GM08714 (cell line): ENCODE measurements around the gene AKT3.
"Not testable (repeated sequence)": the region's sequence is repeated elsewhere in the genome, so short reads cannot be mapped to it uniquely, and the experiment has no call there.

Experiments
- H3K4me3 ChIP-seq: fragments of 200-500 bp; sonication (Bioruptor generic); 2 replicates; pipeline ENCODE4 v1.5.1; 2014; ENCODE audit warnings: mild to moderate bottlenecking, low read length, inconsistent platforms
- ZNF274 ChIP-seq: IDR thresholded peaks from 2 replicates; pipeline ENCODE4 v1.6.1; 2012; ENCODE audit warnings: mild to moderate bottlenecking, low read depth, low read length

The AKT3 gene

DNA sequence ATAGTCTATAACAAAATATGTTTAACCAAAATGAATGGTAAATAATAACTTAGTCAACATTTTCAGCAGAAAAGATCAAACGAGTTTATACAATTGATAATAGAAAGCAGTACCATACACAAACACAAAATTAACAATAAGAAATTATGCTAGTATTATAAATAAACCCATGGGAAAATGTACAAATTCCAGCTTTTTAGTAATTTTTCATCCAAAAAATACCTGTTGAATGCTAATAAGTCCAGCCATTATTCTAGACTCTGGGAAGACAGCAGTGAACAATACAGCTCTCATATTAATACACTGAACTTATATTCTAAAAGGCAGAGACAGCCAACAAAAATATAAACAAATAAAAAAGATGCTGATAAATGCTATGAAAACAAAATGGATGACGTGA, 66.3 kb downstream of the AKT3 start:
- H3K4me3 ChIP-seq = no peak overlapping the region
- TF ChIP-seq ZNF274 = no peak

DNA sequence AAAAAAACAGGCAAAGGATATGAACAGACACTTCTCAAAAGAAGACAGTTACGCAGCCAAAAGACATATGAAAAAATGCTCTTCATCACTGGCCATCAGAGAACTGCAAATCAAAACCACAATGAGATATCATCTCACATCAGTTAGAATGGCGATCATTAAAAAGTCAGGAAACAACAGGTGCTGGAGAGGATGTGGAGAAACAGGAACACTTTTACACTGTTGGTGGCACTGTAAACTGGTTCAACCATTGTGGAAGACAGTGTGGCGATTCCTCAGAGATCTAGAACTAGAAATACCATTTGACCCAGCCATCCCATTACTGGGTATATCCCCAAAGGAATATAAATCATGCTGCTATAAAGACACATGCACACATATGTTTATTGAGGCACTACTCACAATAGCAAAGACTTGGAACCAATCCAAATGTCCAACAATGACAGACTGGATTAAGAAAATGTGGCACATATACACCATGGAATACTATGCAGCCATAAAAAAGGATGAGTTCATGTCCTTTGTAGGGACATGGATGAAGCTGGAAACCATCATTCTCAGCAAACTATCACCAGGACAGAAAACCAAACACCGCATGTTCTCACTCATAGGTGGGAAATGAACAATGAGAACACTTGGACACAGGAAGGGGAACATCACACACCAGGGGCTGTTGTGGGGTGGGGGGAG, 77.5 kb downstream of the AKT3 start:
- not testable (repeated sequence) for H3K4me3 ChIP-seq

DNA sequence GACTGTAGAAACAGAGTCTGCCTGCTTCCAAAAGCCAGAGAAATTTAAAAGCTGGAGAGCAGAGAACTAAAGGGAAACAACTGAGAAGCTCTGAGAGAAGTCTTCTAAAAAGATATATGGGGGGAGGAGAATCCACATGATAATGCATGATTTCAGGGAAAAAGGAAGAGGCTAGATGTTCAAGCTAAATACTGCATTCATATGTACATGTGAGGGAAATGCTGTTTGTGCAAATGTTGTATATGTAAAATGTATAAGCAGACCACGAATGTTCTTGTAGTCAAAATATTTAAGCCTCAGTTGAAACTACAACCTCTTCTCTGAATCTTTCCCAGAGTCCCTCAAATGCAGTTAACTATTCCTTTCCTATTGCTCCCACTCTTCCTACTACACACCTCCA, 79.2 kb downstream of the AKT3 start:
- no peak overlapping the region; the same call in 1 of the 2 replicates for H3K4me3 ChIP-seq
- TF ChIP-seq ZNF274 = no peak

DNA sequence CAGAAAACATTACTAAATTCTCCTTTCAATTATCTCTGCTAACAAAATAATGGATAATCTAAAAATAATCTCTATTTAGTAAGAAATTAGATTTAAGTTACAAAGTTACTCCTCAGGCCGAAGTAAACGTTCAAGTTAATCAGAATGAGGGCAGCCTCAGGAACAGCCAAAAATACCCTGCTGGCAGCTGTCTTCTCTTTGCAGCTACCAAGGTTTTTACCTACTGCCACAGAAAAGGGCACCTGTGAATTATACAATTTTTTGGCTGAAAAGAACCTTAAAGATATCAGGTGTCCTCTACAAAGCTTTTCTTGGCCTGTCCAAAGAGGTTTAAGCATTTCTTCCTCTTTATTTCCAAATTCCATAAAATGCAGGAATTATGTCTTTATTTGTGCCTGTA, 84.4 kb downstream of the AKT3 start:
- TF ChIP-seq ZNF274 = no peak
- no peak overlapping the region for H3K4me3 ChIP-seq

DNA sequence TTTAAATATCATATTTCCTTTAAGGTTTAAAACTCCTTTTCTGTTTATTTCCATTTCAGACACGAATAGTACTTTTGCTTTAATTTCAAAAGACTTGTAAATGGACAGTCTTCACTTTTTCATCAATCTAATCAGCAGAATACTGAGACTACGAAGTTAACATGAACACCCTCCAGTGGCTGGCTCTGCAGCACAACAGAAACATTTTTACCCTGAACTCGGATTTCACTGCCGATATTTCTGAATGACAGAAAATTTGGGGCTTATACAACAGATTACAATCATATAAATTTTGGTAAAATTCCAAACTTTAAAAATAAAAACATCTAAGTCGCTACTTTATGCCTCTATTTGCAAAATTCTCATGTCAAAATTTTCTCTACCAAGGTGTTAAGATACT, 86.2 kb downstream of the AKT3 start:
- no peak for TF ChIP-seq ZNF274

DNA sequence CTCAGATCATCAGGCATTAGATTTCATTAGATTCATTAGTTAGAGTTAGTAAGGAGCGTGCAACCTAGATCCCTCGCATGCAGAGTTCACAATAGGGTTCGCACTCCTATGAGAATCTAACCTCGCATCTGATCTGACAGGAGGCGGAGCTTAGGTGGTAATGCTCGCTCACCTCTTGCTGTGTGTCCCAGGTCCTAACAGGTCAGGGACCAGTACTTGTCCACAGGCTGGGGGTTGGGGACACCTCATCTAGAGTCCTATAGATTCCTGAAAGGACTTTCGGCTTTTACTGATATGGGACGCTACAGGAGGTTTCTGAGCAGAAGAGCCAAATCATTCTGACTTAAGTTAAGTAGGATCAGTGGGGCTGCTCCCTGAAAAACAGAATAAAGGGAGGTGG, 91.4 kb downstream of the AKT3 start:
- no peak overlapping the region for H3K4me3 ChIP-seq
- no peak for TF ChIP-seq ZNF274

More for the DNA sequence above, 86.2 kb downstream of the AKT3 start:
- H3K4me3 ChIP-seq = no peak overlapping the region

DNA sequence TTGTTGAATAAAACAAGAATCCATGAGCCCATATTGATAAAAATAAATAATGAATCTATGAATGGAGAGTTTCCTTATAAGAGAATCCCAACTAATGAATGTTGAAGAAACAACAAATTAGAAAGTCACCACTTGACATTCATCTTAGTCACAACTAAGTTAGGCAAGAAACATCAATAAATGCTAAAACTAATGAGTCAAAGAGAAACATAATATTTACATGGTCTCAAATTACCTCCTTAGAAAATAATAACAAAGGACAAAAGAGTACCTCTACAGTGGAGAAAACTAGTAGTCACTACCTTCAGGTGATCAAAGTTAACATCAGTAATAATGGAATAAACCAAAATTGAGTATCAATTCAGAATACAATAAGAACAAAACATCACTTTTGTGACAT, 93.5 kb downstream of the AKT3 start:
- TF ChIP-seq ZNF274 = no peak
- H3K4me3 ChIP-seq = no peak overlapping the region

DNA sequence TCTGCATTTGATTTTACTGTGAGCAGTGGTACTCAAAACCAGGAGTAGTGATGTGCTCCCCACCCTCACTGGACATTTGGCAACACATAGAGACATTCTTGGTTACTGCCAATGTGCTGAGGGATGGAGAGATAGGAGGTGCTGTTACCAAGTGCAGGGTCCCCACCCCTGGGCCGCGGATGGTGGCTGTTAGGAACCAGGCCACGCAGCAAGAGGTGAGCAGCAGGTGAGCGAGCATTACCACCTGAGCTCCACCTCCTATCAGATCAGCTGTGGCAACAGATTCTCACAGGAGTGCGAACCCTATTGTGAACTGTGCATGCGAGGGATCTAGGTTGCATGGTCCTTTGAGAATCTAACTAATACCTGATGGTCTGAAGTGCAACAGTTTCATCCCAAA, 95.7 kb downstream of the AKT3 start:
- H3K4me3 ChIP-seq = no peak overlapping the region
- no peak for TF ChIP-seq ZNF274

DNA sequence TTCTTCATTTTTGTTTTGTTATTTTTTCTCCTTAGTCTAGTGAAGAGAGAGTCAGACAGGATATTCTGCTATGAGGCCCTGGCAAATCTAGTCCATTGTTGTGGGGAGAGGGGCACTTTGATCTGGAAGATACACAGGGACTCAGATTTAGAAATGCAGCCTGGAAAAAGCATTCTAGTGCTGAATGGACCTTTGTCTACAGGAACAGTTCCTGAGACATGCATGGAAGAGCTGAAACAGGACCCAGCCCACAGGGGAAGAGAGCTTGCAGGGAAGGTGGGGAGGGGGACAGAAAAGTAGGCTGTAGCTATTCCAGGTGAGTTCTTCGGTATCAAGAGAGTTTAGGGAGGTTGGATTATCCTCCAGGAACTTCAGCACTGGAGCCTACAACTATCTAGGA, 98.5 kb downstream of the AKT3 start:
- no peak for TF ChIP-seq ZNF274
- H3K4me3 ChIP-seq = no peak overlapping the region

DNA sequence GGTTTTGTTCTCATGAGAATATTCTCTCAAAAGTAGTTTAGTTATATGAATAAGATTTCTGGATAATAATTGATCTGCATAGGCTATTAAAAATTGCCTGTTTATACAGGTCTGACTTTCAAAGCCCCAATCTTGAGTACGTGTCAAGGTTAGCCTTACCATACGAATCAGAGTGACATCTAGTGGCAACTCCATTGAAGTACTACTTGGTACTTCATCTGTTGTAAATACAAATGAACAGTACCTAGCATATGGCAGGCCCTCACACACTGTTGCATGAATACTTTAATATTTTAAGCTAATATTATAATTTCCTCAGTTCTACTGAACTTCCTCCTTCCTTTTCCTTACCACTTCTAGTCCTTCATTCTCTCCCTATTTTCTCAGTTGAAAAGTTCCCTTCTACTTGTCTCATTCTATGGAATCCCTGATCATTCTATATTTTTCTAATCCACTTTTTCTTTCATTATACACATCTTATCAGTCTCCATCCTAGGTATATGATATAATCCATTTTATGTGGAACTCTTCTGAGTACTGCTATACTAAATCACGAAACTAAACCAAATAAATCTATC, 101.2 kb downstream of the AKT3 start:
- no peak for TF ChIP-seq ZNF274
- H3K4me3 ChIP-seq = no peak overlapping the region

DNA sequence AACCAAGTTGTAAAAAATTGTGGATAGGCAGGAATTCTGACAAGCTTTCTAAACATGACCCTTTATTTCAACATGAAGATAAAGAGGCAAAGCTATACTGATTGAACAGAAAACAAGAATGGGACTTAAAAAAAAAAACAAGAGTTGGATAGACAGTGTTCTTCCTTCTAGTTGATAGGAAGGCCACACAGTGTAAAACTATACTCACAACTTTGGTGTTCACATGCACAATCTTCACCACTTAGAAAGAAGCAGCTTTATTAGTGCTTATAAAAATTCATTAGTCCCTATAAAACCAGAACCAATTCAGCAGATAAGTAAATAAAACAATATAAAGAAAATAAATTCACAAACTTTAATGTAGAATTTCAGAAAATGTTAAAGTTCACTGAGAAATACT, 101.8 kb downstream of the AKT3 start:
- H3K4me3 ChIP-seq = no peak overlapping the region
- no peak for TF ChIP-seq ZNF274

DNA sequence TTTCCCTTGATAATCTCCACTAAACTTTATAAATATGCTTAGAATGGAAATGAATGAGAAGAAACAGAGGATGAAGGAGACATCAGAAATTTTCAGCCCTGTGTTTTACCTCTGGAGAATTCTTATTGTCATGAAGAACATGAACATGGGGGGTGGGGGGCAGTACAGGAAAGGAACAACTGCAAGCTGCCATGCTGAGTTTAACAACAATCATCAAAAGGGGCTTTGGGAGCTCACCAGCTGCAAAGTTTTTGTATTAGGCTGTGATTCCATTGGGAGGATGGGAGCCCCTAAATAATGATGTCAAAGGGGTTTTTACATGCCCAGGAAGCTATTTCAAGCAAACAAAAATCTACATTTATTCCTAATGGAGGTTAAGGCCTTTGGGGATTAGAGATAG, 103.3 kb downstream of the AKT3 start:
- no peak overlapping the region for H3K4me3 ChIP-seq
- no peak for TF ChIP-seq ZNF274

DNA sequence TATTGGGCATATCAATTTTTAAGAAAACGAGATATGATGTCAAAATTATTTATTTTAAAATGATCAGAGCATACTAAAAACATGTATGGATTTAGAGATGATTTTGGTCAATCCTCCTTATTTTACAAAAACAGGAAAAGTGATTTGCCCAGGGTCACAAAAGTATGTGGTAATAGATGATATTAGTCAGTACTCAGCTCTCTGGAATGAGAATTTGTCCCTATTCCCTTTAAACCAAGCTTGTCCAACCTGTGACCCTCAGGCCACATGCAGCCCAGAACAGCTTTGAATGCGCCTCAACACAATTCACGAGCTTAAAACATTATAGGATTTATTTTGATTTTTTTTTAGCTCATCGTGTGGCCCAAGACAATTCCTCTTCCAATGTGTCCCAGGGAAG, 104.7 kb downstream of the AKT3 start:
- H3K4me3 ChIP-seq = no peak overlapping the region
- TF ChIP-seq ZNF274 = no peak

DNA sequence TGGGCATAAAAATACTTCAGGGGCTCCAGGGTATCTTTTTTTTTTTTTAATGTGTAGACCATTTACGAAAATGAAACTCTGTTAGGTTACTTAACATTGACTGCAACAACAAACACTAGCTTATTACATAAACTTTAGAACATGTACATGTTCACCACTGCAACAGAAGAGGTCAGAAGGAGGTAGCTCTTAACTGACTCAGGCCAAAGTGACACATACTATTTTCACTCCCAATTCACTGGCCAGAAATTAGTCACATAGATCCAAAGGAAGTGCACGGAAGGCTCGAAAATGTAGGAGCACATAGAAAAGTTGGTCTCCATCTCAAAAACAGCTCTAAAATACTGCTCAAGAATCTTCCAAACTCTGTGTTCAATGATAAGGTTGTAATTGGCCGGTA, 107.2 kb downstream of the AKT3 start:
- no peak overlapping the region for H3K4me3 ChIP-seq
- no peak for TF ChIP-seq ZNF274

DNA sequence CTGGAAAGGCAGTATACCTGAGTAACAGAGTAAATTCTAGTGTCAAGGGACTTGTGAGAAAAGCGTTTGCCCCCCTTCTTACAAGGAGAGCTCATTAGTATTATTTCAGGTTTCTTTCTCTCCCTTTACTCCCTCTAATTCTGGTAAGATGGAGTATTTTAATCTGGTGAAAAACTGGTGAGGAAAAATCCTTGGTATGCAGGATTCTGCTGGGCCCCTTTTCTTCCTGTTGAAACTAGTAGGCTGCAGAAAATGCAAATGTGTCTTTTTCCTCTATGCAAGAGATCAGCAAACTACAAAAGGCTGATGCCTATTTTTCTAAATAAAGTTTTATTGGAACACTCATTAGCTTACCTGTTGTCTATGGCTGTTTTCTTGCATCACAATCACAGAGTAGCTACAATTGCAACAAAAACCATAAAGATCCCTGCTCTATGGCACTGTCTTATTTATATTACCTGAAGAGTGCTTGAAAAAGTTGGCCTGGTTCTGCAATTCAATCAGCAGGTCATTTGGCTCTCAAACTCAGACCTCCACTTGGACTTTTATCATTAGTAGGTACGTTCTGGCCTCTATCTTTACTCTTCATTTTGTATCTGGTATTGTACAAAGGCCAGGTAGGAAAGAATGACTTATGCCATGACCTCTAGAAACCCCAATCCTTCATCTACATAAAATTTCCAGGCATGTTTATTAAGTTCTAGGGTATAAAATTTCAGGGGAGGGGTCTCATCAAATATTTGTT, 109.6 kb downstream of the AKT3 start:
- no peak for TF ChIP-seq ZNF274
- no peak overlapping the region for H3K4me3 ChIP-seq
